GM12892 (cell line): ENCODE data around the gene FAF1.

Experiments used
- DNase-seq: peaks from one replicate; pipeline ENCODE4 v3.0.0; 2011; ENCODE audit not compliant: insufficient read length
- FAIRE-seq: peaks from 2 replicates; lab custom pipeline; 2011; peaks lifted over from hg19 to GRCh38; lab: Jason Lieb, UNC
- POLR2A ChIP-seq: IDR thresholded peaks from 2 replicates; pipeline ENCODE4 v1.6.1; 2011; ENCODE audit warnings: low read depth, low read length, control low read depth
- POLR2AphosphoS5 ChIP-seq: IDR thresholded peaks from 2 replicates; pipeline ENCODE4 v1.6.1; 2011; ENCODE audit warnings: low read depth, low read length, control low read depth
- TAF1 ChIP-seq: IDR thresholded peaks from 2 replicates; pipeline ENCODE4 v1.6.1; 2011; ENCODE audit warnings: low read depth, mild to moderate bottlenecking, control low read depth, low read length, borderline replicate concordance

Gene FAF1

DNA sequence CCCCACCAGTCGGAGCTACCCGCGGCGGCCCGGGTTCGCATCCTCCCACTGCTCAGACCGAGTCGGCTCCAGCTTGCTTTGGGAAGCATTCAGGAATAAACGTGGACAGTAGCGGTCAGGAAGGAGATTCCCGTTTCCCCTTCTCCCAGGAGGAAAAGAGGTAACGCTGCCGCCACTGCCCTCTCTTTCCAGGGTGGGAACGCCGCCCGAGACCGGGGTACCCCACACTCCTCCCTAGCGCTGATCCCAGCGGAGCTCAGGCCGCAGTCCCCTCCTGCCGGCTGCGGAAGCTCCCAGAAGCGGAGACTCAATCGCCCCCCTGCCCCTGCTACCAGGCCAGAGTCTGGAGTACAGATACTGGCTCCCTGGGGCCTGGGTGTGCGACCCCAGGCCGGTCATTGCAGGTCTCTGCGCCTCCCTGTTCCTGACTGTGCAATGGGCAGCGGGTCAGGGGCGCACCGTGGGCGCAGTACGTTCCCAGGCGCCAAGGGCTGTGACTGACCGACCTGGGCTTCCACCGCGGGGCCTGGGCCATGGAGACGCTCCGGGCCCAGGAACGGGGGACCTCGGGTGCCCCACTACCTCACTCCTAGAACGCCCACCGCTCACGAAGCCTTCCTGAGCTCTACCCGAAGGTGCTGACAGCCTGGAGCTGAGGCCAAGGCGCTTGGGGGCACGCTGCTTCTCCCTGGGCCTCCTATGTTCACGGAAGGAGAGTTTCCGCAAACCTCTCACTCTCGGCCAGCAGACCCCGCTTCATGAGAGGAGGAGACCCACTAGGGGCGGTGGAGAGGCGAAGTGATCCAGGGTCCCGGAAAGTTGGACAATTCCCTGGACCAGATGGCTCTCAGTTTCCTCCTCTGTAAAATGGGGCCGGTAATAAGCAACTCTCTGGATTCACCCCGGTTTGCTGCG, 544.6 kb downstream of the FAF1 start:
- FAIRE-seq (no peak), DNase-seq (no peak)
- TF ChIP-seq TAF1 (no peak), POLR2AphosphoS5 (no peak), POLR2A (no peak)

DNA sequence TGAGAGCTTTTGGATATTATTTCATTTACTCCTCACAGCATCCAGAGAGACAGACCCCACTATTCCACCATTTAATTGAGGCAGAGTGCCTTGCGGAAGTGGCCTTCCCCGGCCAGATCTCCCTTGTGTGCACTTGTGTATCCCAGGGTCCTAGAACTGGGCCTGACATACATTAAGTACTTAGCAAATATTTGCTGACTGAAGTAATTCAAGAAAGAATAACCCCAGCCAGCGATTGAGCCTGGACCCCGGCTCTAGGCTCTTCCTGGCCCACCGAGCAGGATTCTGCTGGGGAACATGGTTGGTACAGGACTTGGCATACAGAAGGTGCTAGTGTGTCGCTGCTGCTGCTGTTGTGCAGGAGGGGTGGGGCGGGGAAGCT, 545.2 kb downstream of the FAF1 start:
- DNase-seq (no peak), FAIRE-seq (no peak)
- TF ChIP-seq TAF1 (no peak), POLR2A (no peak), POLR2AphosphoS5 (no peak)

DNA sequence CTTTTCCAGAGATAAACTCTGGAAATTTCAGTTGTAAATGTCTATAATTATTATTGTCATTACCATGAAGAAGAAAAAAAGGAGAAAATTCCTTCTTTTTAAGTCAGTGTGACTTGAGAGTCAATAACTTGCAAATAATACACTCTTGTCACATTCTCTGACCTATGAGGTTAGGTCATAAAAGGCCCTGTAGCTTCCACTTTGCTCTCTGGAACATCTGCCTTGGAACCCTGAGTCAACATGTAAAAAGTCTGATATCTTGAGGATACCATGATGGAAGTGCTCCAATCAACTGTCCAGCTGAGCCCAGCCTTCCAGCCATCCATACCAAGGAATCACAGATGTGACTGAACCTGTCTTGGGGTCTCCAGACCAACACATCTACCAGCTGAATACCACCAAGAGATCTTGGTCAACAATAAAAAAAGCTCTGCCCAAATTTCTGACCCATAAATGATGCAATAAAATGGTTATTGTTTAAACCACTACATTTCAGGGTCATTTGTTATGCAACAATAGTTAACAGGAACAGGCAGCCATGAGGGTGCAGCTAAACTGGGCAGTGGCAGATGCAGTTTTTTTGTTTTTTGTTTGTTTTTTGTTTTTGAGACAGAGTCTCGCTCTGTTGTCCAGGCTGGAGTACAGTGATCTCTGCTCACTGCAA, 547.1 kb downstream of the FAF1 start:
- FAIRE-seq (no peak), DNase-seq (no peak)
- TF ChIP-seq POLR2AphosphoS5 (no peak), TAF1 (no peak), POLR2A (no peak)

- TF ChIP-seq POLR2AphosphoS5 (no peak), POLR2A (no peak), TAF1 (no peak)
- no peak for FAIRE-seq
- no peak for DNase-seq
Observed at GRCh38 chr1:50405814-50406213, 554.3 kb downstream of the FAF1 start.

DNA sequence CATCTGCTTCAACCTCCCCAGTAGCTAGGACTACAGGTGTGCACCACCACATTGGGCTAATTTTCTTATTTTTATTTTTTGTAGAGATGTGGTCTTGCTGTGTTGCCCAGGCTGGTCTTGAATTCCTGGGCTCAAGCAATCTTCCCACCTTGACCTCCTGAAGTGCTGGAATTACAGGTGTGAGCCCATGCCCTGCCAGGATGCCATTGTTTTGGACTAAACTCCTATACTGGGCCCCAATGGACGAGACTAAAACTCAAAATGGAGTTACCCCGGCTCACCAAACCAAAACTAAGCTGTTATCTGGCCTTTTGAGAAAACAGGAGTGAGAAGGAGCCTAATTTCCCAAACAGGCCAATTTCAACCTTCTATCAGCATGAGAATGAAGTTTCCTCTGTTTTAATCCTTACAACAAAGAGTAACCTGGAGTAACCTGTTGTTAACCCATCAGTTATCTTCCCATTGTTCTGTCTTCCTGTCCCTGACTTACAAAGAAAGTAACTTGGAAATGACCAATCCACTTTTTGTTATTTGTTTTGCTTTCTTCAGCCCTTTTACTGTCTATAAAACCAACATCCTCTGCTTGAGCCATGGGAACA, 566.4 kb downstream of the FAF1 start:
- DNase-seq (no peak), FAIRE-seq (no peak)
- no peak for TF ChIP-seq TAF1
- no peak for TF ChIP-seq POLR2A
- no peak for TF ChIP-seq POLR2AphosphoS5
